ENCODE data around the gene PDE4C. TPM values are rescaled to one million over a fixed set of nuclear protein-coding genes. Genes with fewer than 3 reads are reported as not detected.
"Not testable (repeated sequence)": the region's sequence is repeated elsewhere in the genome, so short reads cannot be mapped to it uniquely, and the experiment has no call there.

The PDE4C gene
- total RNA-seq, 1 donor from 2014 or later, result 0.85 TPM

DNA sequence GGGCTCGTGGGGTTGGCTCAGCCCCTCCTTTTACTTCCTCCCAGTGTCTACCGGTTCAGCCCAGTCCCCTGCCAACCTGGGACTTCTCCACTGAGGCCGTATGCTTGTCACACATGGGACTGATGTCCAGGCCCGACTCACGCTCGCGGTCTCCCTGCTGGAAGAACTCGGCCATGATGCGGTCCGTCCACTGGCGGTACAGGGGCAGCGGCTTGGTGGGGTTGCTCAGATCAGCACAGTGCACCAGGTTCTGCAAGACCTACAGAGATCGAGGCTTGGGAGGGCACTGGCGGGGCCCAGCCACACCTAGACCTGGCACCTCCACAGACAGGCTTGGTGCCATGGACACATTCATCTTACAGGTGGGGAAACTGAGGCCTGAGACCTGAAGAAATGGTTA lies 14.6 kb downstream of the PDE4C start:
- Mint-ChIP-seq H3K9me3 (ENCODE audit: unreplicated experiment) (no peaks in the 10 kb centered on the region), H3K4me1 (ENCODE audit: unreplicated experiment) (no peaks in the 10 kb centered on the region)

DNA sequence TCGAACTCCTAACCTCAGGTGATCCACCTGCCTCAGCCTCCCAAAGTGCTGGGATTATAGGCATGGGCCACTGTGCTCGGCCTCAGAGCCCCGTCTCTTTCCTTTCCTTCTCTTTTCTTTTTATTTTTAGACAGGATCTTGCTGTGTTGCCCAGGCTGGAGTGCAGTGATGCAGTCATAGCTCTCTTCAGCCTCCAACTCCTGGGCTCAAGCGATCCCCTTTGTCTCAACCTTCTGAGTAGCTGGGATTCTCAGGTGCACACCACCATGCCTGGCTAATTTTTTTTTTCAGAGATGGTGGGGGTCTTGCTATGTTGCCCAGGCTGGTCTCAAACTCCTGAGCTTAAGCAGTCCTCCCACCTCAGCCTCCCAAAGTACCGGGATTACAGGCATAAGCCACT lies 16.3 kb downstream of the PDE4C start:
- not testable (repeated sequence) for H3K27ac Mint-ChIP-seq (ENCODE audit: unreplicated experiment); H3K36me3 Mint-ChIP-seq (ENCODE audit: low read depth, unreplicated experiment); H3K27me3 Mint-ChIP-seq (ENCODE audit: unreplicated experiment); H3K4me1 Mint-ChIP-seq (ENCODE audit: unreplicated experiment); H3K4me3 Mint-ChIP-seq (ENCODE audit: unreplicated experiment); H3K9me3 Mint-ChIP-seq (ENCODE audit: unreplicated experiment); DNase-seq (ENCODE audit: low spot score)

More for the DNA sequence above, 14.6 kb downstream of the PDE4C start:
- H3K27ac Mint-ChIP-seq (ENCODE audit: unreplicated experiment), result no peak overlapping the region
- no peak overlapping the region for H3K4me3 Mint-ChIP-seq (ENCODE audit: unreplicated experiment)
- peaks cover 10% of the 10 kb centered on the region for H3K27me3 Mint-ChIP-seq (ENCODE audit: unreplicated experiment)
- TF ChIP-seq, protein P1, sequence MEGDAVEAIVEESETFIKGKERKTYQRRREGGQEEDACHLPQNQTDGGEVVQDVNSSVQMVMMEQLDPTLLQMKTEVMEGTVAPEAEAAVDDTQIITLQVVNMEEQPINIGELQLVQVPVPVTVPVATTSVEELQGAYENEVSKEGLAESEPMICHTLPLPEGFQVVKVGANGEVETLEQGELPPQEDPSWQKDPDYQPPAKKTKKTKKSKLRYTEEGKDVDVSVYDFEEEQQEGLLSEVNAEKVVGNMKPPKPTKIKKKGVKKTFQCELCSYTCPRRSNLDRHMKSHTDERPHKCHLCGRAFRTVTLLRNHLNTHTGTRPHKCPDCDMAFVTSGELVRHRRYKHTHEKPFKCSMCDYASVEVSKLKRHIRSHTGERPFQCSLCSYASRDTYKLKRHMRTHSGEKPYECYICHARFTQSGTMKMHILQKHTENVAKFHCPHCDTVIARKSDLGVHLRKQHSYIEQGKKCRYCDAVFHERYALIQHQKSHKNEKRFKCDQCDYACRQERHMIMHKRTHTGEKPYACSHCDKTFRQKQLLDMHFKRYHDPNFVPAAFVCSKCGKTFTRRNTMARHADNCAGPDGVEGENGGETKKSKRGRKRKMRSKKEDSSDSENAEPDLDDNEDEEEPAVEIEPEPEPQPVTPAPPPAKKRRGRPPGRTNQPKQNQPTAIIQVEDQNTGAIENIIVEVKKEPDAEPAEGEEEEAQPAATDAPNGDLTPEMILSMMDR (IDR thresholded peaks at IDR 0.05; ENCODE audit: unreplicated experiment), result no peak
- DNase-seq (ENCODE audit: low spot score), result no peak
- no peaks in the 10 kb centered on the region for H3K36me3 Mint-ChIP-seq (ENCODE audit: low read depth, unreplicated experiment)

DNA sequence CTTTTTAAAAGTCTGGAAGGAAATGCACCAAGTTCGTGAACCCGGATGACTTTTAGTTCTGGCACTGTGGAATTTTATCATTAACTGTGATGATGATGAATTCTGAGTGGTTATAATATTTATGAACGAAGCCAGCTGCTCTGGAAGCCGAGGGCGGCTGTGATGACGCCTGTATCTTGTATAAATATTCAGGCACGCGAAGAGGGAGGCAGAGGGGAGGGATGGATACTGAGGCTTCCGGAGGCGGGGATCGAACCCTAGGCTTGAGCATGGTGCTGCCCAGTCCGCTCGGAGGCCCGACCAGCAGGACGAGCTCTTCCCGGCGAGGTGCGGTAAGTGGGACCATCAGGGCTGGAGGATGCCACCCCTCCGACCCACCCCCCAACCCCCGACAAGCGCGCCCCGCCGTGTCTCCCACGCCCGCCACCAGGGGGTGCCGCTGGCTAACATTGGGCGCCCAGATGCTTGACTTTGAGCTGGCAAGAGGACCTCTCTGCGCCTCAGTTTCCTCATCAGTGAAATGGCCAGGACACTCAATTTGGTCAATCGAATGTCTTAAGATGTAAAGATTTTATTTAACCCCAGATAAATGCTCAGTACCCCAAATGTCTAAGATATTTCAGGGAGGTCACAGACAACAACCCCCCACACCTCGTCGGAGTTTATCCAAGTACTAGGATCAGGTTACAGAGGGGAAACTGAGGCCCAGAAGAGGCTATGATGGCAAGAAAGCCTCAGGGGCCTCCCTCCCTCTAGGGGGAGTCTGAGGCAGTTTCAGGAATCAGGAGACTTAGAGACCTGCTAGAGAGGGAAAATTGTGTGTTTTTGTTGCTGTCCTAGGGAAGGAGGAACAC lies 17.9 kb downstream of the PDE4C start:
- peaks cover 12% of the 10 kb centered on the region for H3K27me3 Mint-ChIP-seq (ENCODE audit: unreplicated experiment)
- TF ChIP-seq, protein P1 (IDR thresholded peaks at IDR 0.05; ENCODE audit: unreplicated experiment), result peak; percentile 78
- peaks cover under 1% of the 10 kb centered on the region for H3K4me1 Mint-ChIP-seq (ENCODE audit: unreplicated experiment)
- H3K27ac Mint-ChIP-seq (ENCODE audit: unreplicated experiment), result no peak overlapping the region
- H3K4me3 Mint-ChIP-seq (ENCODE audit: unreplicated experiment), result no peak overlapping the region
- no peaks in the 10 kb centered on the region for H3K9me3 Mint-ChIP-seq (ENCODE audit: unreplicated experiment)
- no peaks in the 10 kb centered on the region for H3K36me3 Mint-ChIP-seq (ENCODE audit: low read depth, unreplicated experiment)
- peak; percentile 57 for DNase-seq (ENCODE audit: low spot score)

DNA sequence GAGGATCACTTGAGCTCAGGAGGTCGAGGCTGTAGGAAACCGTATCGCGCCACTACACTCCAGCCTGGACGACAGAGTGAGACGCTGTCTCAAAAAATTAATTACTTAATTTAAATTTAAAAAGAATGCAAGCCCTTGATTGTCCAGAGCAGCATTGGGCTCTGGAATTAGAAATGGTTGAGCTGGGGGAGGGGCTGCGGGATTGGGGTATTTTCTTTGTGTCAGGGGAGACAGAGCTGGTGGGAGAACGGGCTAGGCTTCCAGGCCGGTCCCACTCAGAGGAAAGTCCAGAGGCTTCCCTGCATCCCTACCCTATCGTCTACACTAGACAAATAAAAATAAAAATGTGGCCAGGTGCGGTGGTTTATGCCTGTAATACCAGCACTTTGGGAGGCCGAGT lies 20.2 kb downstream of the PDE4C start:
- peak overlapping the region; percentile 88 for H3K27ac Mint-ChIP-seq (ENCODE audit: unreplicated experiment)
- H3K4me3 Mint-ChIP-seq (ENCODE audit: unreplicated experiment), result peak overlapping the region; percentile 94
- H3K9me3 Mint-ChIP-seq (ENCODE audit: unreplicated experiment), result no peaks in the 10 kb centered on the region
- peaks cover 10% of the 10 kb centered on the region for H3K27me3 Mint-ChIP-seq (ENCODE audit: unreplicated experiment)
- peaks cover 4% of the 10 kb centered on the region for H3K4me1 Mint-ChIP-seq (ENCODE audit: unreplicated experiment)
- no peak for DNase-seq (ENCODE audit: low spot score)
- peaks cover 10% of the 10 kb centered on the region for H3K36me3 Mint-ChIP-seq (ENCODE audit: low read depth, unreplicated experiment)
- TF ChIP-seq, protein P1 (IDR thresholded peaks at IDR 0.05; ENCODE audit: unreplicated experiment), result no peak

DNA sequence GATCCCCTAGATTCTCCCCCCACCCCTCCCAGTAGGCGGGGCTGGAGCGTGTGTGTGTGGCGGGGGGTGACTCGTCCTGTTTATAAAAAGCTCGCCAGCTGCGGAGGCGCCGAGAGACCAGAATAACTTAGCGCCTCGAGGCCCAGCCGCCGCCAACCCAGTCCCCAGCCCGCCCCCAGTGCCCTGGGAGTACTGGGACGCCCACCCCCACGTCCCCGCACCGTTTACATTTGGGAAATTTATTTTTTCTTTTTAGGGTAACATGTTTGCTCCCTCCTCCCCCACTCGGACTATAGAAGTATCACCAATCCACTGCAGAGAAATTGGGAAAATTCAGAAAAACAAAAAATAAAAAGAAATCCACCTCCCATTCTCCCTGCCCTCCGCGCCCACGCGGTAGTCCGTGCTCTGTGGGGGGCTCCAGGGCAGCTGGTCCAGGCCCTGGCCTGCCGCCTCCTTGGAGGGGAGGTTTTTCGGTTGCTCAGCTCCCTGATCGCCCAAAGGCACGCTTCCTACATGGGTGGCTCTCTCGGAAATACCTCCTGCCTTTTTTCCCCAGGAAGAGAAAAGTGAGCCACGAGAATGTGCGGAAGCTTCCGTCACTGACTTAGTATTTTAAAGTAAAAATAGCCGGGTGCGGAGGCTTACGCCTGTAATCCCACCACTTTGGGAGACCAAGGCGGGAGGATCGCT lies 20.9 kb downstream of the PDE4C start:
- TF ChIP-seq, protein P1 (IDR thresholded peaks at IDR 0.05; ENCODE audit: unreplicated experiment), result no peak
- DNase-seq (ENCODE audit: low spot score), result peak; percentile 65
- peaks cover 10% of the 10 kb centered on the region for H3K27me3 Mint-ChIP-seq (ENCODE audit: unreplicated experiment)
- H3K4me3 Mint-ChIP-seq (ENCODE audit: unreplicated experiment), result peak overlapping the region; percentile 94
- H3K27ac Mint-ChIP-seq (ENCODE audit: unreplicated experiment), result peak overlapping the region; percentile 94
- peaks cover 4% of the 10 kb centered on the region for H3K4me1 Mint-ChIP-seq (ENCODE audit: unreplicated experiment)
- peaks cover 10% of the 10 kb centered on the region for H3K36me3 Mint-ChIP-seq (ENCODE audit: low read depth, unreplicated experiment)
- no peaks in the 10 kb centered on the region for H3K9me3 Mint-ChIP-seq (ENCODE audit: unreplicated experiment)
